Activated T-cell treated with anti-CD3 and anti-CD28 coated beads, Interleukin-2, amount 50 U/mL, for 72 hours (primary cell): ENCODE measurements around the gene SPECC1. TPM values are rescaled to one million over a fixed set of nuclear protein-coding genes. Genes with fewer than 3 reads are reported as not detected.
"Not testable (repeated sequence)": the region's sequence is repeated elsewhere in the genome, so short reads cannot be mapped to it uniquely, and the experiment has no call there.

Experiments
- ATAC-seq, 2 donors: fragments of 150-1000 bp; cut with Tn5 transposase; replicated peaks in 1 of 2; 2 replicates each; pipeline ENCODE4 v1.10.0; 2021; ENCODE audit warnings: moderate library complexity in 2 of 2, mild to moderate bottlenecking in 1 of 2
- DNase-seq, 2 donors: peaks; one replicate each; pipeline ENCODE4 v3.0.0; 2021 to 2022; ENCODE audit warnings: mixed read lengths in 1 of 2
- H3K27ac Mint-ChIP-seq: one replicate; pipeline ENCODE4 v1.8.0; 2022; ENCODE audit warnings: mild to moderate bottlenecking, moderate library complexity, mixed read lengths
- H3K27me3 Mint-ChIP-seq: one replicate; pipeline ENCODE4 v1.8.0; 2022; ENCODE audit warnings: low read depth, mixed read lengths
- H3K36me3 Mint-ChIP-seq, 2 donors: one replicate each; pipeline ENCODE4 v1.8.0; 2022; ENCODE audit warnings: mixed read lengths in 2 of 2, mild to moderate bottlenecking in 1 of 2; ENCODE audit not compliant: insufficient read depth in 2 of 2
- H3K4me1 Mint-ChIP-seq: one replicate; pipeline ENCODE4 v1.8.0; 2022; ENCODE audit warnings: low read depth, mixed read lengths
- H3K4me3 Mint-ChIP-seq, 2 donors: one replicate each; pipeline ENCODE4 v1.8.0; 2022; ENCODE audit warnings: mild to moderate bottlenecking in 2 of 2, mixed read lengths in 2 of 2, moderate library complexity in 2 of 2
- H3K9me3 Mint-ChIP-seq, 2 donors: one replicate each; pipeline ENCODE4 v1.8.0; 2022; ENCODE audit warnings: mixed read lengths in 2 of 2
- total RNA-seq, 2 donors: library from RNA; stranded (reverse); gene quantifications; one replicate each; pipeline ENCODE4 v1.2.3, GENCODE V29; 2022

SPECC1 gene
- total RNA-seq, 2 donors from 2014 or later, result 10.3 to 12.9 TPM

- DNase-seq (no peak), ATAC-seq (no peak)
- H3K4me3 Mint-ChIP-seq, result no peak overlapping the region
- no peak overlapping the region for H3K27ac Mint-ChIP-seq
- H3K4me1 Mint-ChIP-seq, result peaks cover 25% of the 10 kb centered on the region
- H3K36me3 Mint-ChIP-seq, result no peaks in the 10 kb centered on the region
- H3K9me3 Mint-ChIP-seq, result no peaks in the 10 kb centered on the region
- peaks cover 11% of the 10 kb centered on the region for H3K27me3 Mint-ChIP-seq
Observed at GRCh38 chr17:20066253-20066652, 57.1 kb downstream of the SPECC1 start.

- Mint-ChIP-seq H3K27ac (no peak overlapping the region), H3K27me3 (peaks cover 11% of the 10 kb centered on the region), H3K4me3 (no peak overlapping the region), H3K36me3 (no peaks in the 10 kb centered on the region), H3K9me3 (no peaks in the 10 kb centered on the region), H3K4me1 (peaks cover 25% of the 10 kb centered on the region)
- ATAC-seq (no peak), DNase-seq (no peak)
Observed at GRCh38 chr17:20067711-20068110, 58.6 kb downstream of the SPECC1 start.

- DNase-seq (no peak), ATAC-seq (no peak)
- H3K4me3 Mint-ChIP-seq, result no peak overlapping the region
- no peaks in the 10 kb centered on the region for H3K36me3 Mint-ChIP-seq
- no peaks in the 10 kb centered on the region for H3K9me3 Mint-ChIP-seq
- no peak overlapping the region for H3K27ac Mint-ChIP-seq
- peaks cover 11% of the 10 kb centered on the region for H3K27me3 Mint-ChIP-seq
- H3K4me1 Mint-ChIP-seq, result peaks cover 29% of the 10 kb centered on the region
Observed at GRCh38 chr17:20068445-20068844, 59.3 kb downstream of the SPECC1 start.

GRCh38 chr17:20071824-20072691 is 62.9 kb downstream of the SPECC1 start:
- H3K27ac Mint-ChIP-seq, result no peak overlapping the region
- no peaks in the 10 kb centered on the region for H3K9me3 Mint-ChIP-seq
- H3K27me3 Mint-ChIP-seq, result peaks cover 11% of the 10 kb centered on the region
- H3K36me3 Mint-ChIP-seq, result no peaks in the 10 kb centered on the region
- ATAC-seq (peak in 1 of 2 donors; percentile 47), DNase-seq (no peak)
- no peak overlapping the region for H3K4me3 Mint-ChIP-seq
- H3K4me1 Mint-ChIP-seq, result peaks cover 19% of the 10 kb centered on the region

- Mint-ChIP-seq H3K4me3 (peak overlapping the region; percentile 38 to 70), H3K27ac (peak overlapping the region; percentile 7)
- no peak for ATAC-seq
Observed at GRCh38 chr17:20072692-20072992, 63.5 kb downstream of the SPECC1 start.

GRCh38 chr17:20073055-20073979 is 64.2 kb downstream of the SPECC1 start:
- Mint-ChIP-seq H3K9me3 (no peaks in the 10 kb centered on the region), H3K27ac (peak overlapping the region; percentile 7), H3K4me3 (peak overlapping the region; percentile 38 to 70), H3K36me3 (no peaks in the 10 kb centered on the region), H3K4me1 (peaks cover 27% of the 10 kb centered on the region), H3K27me3 (peaks cover 11% of the 10 kb centered on the region)
- peak; percentile 39 for DNase-seq
- peak; percentile 68 to 78 for ATAC-seq

More at GRCh38 chr17:20072692-20072992, 63.5 kb downstream of the SPECC1 start:
- Mint-ChIP-seq H3K4me1 (peaks cover 21% of the 10 kb centered on the region), H3K36me3 (no peaks in the 10 kb centered on the region), H3K27me3 (peaks cover 11% of the 10 kb centered on the region), H3K9me3 (no peaks in the 10 kb centered on the region)
- DNase-seq, result no peak

GRCh38 chr17:20074001-20074400 is 64.8 kb downstream of the SPECC1 start:
- Mint-ChIP-seq H3K27ac (no peak overlapping the region), H3K4me3 (peak overlapping the region; percentile 38 to 70), H3K27me3 (peaks cover 6% of the 10 kb centered on the region), H3K36me3 (no peaks in the 10 kb centered on the region), H3K9me3 (no peaks in the 10 kb centered on the region), H3K4me1 (peaks cover 28% of the 10 kb centered on the region)
- DNase-seq (no peak), ATAC-seq (no peak)

- H3K36me3 Mint-ChIP-seq, result no peaks in the 10 kb centered on the region
- peaks cover under 1% of the 10 kb centered on the region for H3K27me3 Mint-ChIP-seq
- no peak overlapping the region for H3K27ac Mint-ChIP-seq
- DNase-seq (no peak), ATAC-seq (no peak)
- peaks cover 28% of the 10 kb centered on the region for H3K4me1 Mint-ChIP-seq
- no peaks in the 10 kb centered on the region for H3K9me3 Mint-ChIP-seq
- H3K4me3 Mint-ChIP-seq, result peak overlapping the region; percentile 38 to 48
Observed at GRCh38 chr17:20074489-20074888, 65.3 kb downstream of the SPECC1 start.

GRCh38 chr17:20076137-20076536 is 67.0 kb downstream of the SPECC1 start:
- not testable (repeated sequence) for H3K9me3 Mint-ChIP-seq, DNase-seq, H3K36me3 Mint-ChIP-seq, H3K27me3 Mint-ChIP-seq, H3K4me3 Mint-ChIP-seq, ATAC-seq, H3K27ac Mint-ChIP-seq
- H3K4me1 Mint-ChIP-seq, result peaks cover 28% of the 10 kb centered on the region

- Mint-ChIP-seq H3K4me1 (peaks cover 24% of the 10 kb centered on the region), H3K4me3 (no peak overlapping the region), H3K27ac (no peak overlapping the region), H3K36me3 (no peaks in the 10 kb centered on the region), H3K27me3 (peaks cover 8% of the 10 kb centered on the region), H3K9me3 (no peaks in the 10 kb centered on the region)
- DNase-seq, result no peak
- peak in 1 of 2 donors; percentile 30 for ATAC-seq
Observed at GRCh38 chr17:20077978-20078685, 69.0 kb downstream of the SPECC1 start.

- Mint-ChIP-seq H3K9me3 (no peaks in the 10 kb centered on the region), H3K27ac (no peak overlapping the region), H3K36me3 (no peaks in the 10 kb centered on the region), H3K27me3 (peaks cover 8% of the 10 kb centered on the region), H3K4me3 (no peak overlapping the region), H3K4me1 (peaks cover 9% of the 10 kb centered on the region)
- no peak for DNase-seq
- no peak for ATAC-seq
Observed at GRCh38 chr17:20080513-20080912, 71.4 kb downstream of the SPECC1 start.

GRCh38 chr17:20083156-20083859 is 74.1 kb downstream of the SPECC1 start:
- DNase-seq (no peak), ATAC-seq (no peak)
- Mint-ChIP-seq H3K4me3 (no peak overlapping the region), H3K27me3 (peaks cover 8% of the 10 kb centered on the region), H3K27ac (no peak overlapping the region), H3K4me1 (peaks cover under 1% of the 10 kb centered on the region), H3K36me3 (no peaks in the 10 kb centered on the region), H3K9me3 (no peaks in the 10 kb centered on the region)
